ENCODE measurements around the gene ENO4.
A peak's percentile ranks its signal among the peaks of the same experiment; 100 is the strongest.

Gene ENO4

GRCh38 chr10:116868722-116869121 is 19.4 kb downstream of the ENO4 start:
- no peak for DNase-seq (ENCODE audit: low spot score)

GRCh38 chr10:116870949-116871348 is 21.6 kb downstream of the ENO4 start:
- no peak for DNase-seq (ENCODE audit: low spot score)

- DNase-seq (ENCODE audit: low spot score) = no peak
Measured at GRCh38 chr10:116873134-116873533, 23.8 kb downstream of the ENO4 start.

- DNase-seq (ENCODE audit: low spot score) = no peak
Measured at GRCh38 chr10:116875897-116876296, 26.6 kb downstream of the ENO4 start.

- no peak for DNase-seq (ENCODE audit: low spot score)
Measured at GRCh38 chr10:116877391-116877790, 28.1 kb downstream of the ENO4 start.

GRCh38 chr10:116878123-116878522 is 28.8 kb downstream of the ENO4 start:
- DNase-seq (ENCODE audit: low spot score) = no peak

- no peak for DNase-seq (ENCODE audit: low spot score)
Measured at GRCh38 chr10:116879817-116880216, 30.5 kb downstream of the ENO4 start.

GRCh38 chr10:116880716-116881482 is 31.6 kb downstream of the ENO4 start:
- no peak for DNase-seq (ENCODE audit: low spot score)

GRCh38 chr10:116882639-116883038 is 33.3 kb downstream of the ENO4 start:
- no peak for DNase-seq (ENCODE audit: low spot score)

GRCh38 chr10:116886772-116887171 is 37.5 kb downstream of the ENO4 start:
- no peak for DNase-seq (ENCODE audit: low spot score)

GRCh38 chr10:116888380-116889055 is 39.2 kb downstream of the ENO4 start:
- DNase-seq (ENCODE audit: low spot score) = peak; percentile 47

- no peak for DNase-seq (ENCODE audit: low spot score)
Measured at GRCh38 chr10:116889066-116889465, 39.8 kb downstream of the ENO4 start.

- peak; percentile 32 for DNase-seq (ENCODE audit: low spot score)
Measured at GRCh38 chr10:116891208-116891607, 41.9 kb downstream of the ENO4 start.

- no peak for DNase-seq (ENCODE audit: low spot score)
Measured at GRCh38 chr10:116892907-116893685, 43.8 kb downstream of the ENO4 start.

- DNase-seq (ENCODE audit: low spot score) = no peak
Measured at GRCh38 chr10:116893686-116894037, 44.4 kb downstream of the ENO4 start.

GRCh38 chr10:116899626-116900025 is 50.3 kb downstream of the ENO4 start:
- DNase-seq (ENCODE audit: low spot score) = no peak

- no peak for DNase-seq (ENCODE audit: low spot score)
Measured at GRCh38 chr10:116905845-116906210, 56.5 kb downstream of the ENO4 start.

- DNase-seq (ENCODE audit: low spot score) = no peak
Measured at GRCh38 chr10:116907245-116907987, 58.1 kb downstream of the ENO4 start.

- no peak for DNase-seq (ENCODE audit: low spot score)
Measured at GRCh38 chr10:116909307-116909706, 60.0 kb downstream of the ENO4 start.

- DNase-seq (ENCODE audit: low spot score) = no peak
Measured at GRCh38 chr10:116910910-116911309, 61.6 kb downstream of the ENO4 start.

GRCh38 chr10:116912162-116912561 is 62.9 kb downstream of the ENO4 start:
- DNase-seq (ENCODE audit: low spot score) = no peak

- DNase-seq (ENCODE audit: low spot score) = no peak
Measured at GRCh38 chr10:116913695-116914094, 64.4 kb downstream of the ENO4 start.
